Activated CD8-positive, alpha-beta T cell treated with anti-CD3 and anti-CD28 coated beads, Interleukin-2, amount 10 ng/mL, durations not matched to agents 7 days and 5 days (primary cell): ENCODE data around the gene CES5A. TPM values are rescaled to one million over a fixed set of nuclear protein-coding genes. Genes with fewer than 3 reads are reported as not detected.
"Not testable (repeated sequence)": the region's sequence is repeated elsewhere in the genome, so short reads cannot be mapped to it uniquely, and the experiment has no call there.

Experiments
- ATAC-seq: fragments of 150-1000 bp; cut with Tn5 transposase; one replicate; pipeline ENCODE4 v1.10.0; 2021; ENCODE audit warnings: moderate library complexity
- CTCF ChIA-PET: fragments of 350-600 bp; sonication (Branson Sonifier 250); formaldehyde crosslinking; loops from one replicate; lab custom pipeline; 2021; ENCODE audit warnings: antibody characterized with exemption; lab: Charles Lee
- POLR2A ChIA-PET: fragments of 350-600 bp; sonication (Branson Sonifier 250); formaldehyde crosslinking; loops from one replicate; lab custom pipeline; 2021; ENCODE audit warnings: antibody characterized with exemption; lab: Charles Lee
- DNase-seq: peaks from one replicate; pipeline ENCODE4 v3.0.0-alpha.2; 2020
- H3K27ac Mint-ChIP-seq: one replicate; pipeline ENCODE4 v1.8.0; 2021; ENCODE audit warnings: mild to moderate bottlenecking, mixed read lengths
- H3K27me3 Mint-ChIP-seq: one replicate; pipeline ENCODE4 v1.8.0; 2021; ENCODE audit warnings: low read depth, mixed read lengths
- H3K36me3 Mint-ChIP-seq: one replicate; pipeline ENCODE4 v1.8.0; 2021; ENCODE audit warnings: low read depth, mixed read lengths
- H3K4me1 Mint-ChIP-seq: one replicate; pipeline ENCODE4 v1.8.0; 2021; ENCODE audit warnings: low read depth, mixed read lengths
- H3K4me3 Mint-ChIP-seq: one replicate; pipeline ENCODE4 v1.8.0; 2021; ENCODE audit warnings: mild to moderate bottlenecking, mixed read lengths
- H3K9me3 Mint-ChIP-seq: one replicate; pipeline ENCODE4 v1.8.0; 2022; ENCODE audit warnings: mixed read lengths; ENCODE audit not compliant: insufficient read depth
- total RNA-seq, 2 experiments: library from RNA; stranded (reverse); gene quantifications; one replicate each; pipeline ENCODE4 v1.2.3, GENCODE V29; 2021

CES5A gene
- total RNA-seq, 2 experiments from 2014 or later = not detected

DNA sequence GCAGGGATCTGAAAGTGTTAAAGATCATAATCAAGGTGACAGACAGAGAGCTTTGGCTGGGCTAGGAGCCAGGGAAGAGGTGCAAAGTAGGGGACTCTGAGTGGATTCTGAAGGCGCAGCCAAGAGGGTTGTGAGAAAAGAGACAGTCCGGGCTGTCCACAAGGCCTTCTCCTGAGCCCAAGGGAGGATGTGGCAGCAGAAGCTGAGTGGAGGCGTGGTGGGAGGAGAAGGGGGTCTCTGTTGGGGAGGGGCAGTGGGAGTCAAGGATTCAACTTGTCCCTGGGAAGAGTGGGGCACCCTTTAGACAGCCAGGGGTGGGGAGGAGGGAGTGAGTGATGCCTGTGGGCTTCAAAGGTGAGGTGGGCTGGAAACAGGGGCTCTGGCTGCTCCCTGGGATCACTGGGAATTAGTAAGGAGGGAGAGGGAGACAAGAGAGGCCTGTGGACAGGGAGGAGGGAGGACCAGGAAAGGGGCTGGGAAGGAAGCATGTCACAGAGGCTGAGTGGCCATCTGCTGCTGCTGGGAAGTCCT, 52.8 kb downstream of the CES5A start:
- no peaks in the 10 kb centered on the region for H3K4me1 Mint-ChIP-seq
- no peak overlapping the region for H3K4me3 Mint-ChIP-seq
- DNase-seq (no peak), ATAC-seq (no peak)
- H3K27me3 Mint-ChIP-seq = no peaks in the 10 kb centered on the region
- H3K27ac Mint-ChIP-seq = no peak overlapping the region
- ChIA-PET CTCF (no interaction called here), POLR2A (no interaction called here)
- H3K9me3 Mint-ChIP-seq = no peaks in the 10 kb centered on the region
- H3K36me3 Mint-ChIP-seq = no peaks in the 10 kb centered on the region

DNA sequence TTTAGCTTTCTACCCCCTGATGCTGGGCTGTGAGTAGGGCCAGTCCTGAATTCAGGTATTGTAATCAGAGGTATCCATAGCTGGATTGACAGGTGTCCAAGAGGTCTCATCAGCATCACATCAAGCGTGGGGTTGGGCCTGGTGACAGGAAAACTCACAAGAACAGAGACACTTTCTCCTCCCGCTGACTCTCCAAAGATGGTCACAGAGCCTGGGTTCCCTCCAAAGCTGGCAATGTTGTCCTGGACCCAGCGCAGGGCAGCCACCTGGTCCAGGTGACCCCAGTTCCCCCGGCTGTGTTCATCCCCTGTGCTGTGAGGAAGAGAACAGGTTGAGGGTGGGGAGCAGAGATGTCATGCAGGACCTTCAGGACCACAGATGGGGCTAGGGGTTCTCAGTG, 54.0 kb downstream of the CES5A start:
- DNase-seq (no peak), ATAC-seq (no peak)
- Mint-ChIP-seq H3K4me1 (no peaks in the 10 kb centered on the region), H3K36me3 (no peaks in the 10 kb centered on the region), H3K9me3 (no peaks in the 10 kb centered on the region), H3K27ac (no peak overlapping the region), H3K4me3 (no peak overlapping the region), H3K27me3 (no peaks in the 10 kb centered on the region)
- ChIA-PET POLR2A (no interaction called here), CTCF (no interaction called here)

DNA sequence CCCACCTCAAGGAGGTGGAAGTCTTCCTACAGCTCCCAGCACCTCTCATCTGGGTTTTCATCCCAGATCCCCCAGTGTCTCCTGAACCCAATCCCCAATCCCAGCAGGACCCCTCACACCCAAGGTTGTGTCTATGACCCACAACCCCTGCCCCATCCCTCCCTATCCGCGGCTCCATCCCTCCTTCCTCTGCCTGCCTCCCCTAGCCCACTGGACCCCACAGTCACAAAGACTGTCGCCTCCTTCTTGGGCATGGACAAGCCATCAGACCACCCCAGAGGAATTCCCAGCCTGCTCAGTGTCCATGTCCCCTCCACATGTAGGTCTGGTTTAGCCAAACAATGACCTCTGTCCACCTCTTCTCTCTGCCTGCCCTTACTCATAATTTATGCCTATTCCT, 54.6 kb downstream of the CES5A start:
- CTCF ChIA-PET = no interaction called here
- Mint-ChIP-seq H3K4me1 (no peaks in the 10 kb centered on the region), H3K36me3 (no peaks in the 10 kb centered on the region), H3K4me3 (no peak overlapping the region), H3K27ac (no peak overlapping the region), H3K9me3 (no peaks in the 10 kb centered on the region), H3K27me3 (no peaks in the 10 kb centered on the region)
- ATAC-seq (no peak), DNase-seq (no peak)
- POLR2A ChIA-PET = no interaction called here

DNA sequence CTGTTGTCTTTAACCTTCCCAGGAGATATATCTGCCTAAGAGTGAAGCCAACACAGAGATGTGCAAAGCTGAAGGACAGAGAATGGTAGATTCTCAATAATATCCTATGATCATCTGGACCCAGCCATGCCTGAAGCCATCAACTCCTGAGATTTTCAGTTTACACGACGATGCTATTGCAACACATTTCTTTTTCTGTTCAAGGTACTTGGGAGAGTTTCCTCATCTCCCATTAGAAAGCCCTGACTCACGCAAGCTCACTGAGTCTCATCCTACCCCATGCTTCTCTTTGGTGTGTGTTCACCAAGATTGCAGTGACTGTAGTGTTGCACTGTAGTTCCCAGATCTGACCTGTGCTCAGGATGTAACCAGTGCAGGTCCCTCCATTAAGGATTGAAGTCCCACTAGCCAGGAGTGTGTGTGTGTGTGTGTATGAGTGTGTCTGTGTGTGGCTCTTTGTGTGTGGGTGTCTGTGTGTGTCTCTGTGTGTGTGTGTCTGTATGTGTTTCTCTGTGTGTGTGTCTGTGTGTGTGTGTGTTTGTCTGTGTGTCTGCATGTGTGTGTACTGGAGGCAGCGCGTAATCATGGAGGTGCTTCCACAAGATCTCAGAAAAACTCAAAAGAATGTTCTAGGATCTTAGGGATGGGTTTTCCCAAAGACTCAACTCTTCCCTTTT, 57.8 kb downstream of the CES5A start:
- no peak overlapping the region for H3K27ac Mint-ChIP-seq
- ATAC-seq = no peak
- no peaks in the 10 kb centered on the region for H3K4me1 Mint-ChIP-seq
- ChIA-PET POLR2A (no interaction called here), CTCF (no interaction called here)
- no peak overlapping the region for H3K4me3 Mint-ChIP-seq
- H3K27me3 Mint-ChIP-seq = no peaks in the 10 kb centered on the region
- no peaks in the 10 kb centered on the region for H3K36me3 Mint-ChIP-seq
- no peak for DNase-seq
- H3K9me3 Mint-ChIP-seq = no peaks in the 10 kb centered on the region

DNA sequence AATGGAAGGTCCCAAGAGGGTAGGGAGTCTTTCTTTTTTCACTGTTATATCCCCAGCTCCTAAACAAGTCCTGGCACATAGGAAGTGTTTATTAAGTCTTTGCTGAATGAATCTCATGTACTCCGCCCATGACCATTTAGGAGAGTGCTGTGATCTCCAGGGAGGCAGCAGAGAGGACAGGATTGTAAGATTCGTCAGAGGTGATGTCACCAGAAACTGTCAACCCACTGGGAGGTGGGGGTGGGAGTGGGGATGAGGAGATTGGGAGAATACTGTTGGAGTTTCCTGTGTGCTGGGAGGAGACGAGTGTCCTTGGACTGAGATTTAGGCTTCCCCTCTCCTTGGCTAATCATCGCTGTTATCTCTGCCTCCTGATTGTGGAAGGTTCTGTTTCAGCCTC, 59.0 kb downstream of the CES5A start:
- CTCF ChIA-PET, H3K9me3 Mint-ChIP-seq, ATAC-seq, POLR2A ChIA-PET, H3K27me3 Mint-ChIP-seq, H3K27ac Mint-ChIP-seq, H3K4me1 Mint-ChIP-seq, H3K36me3 Mint-ChIP-seq, H3K4me3 Mint-ChIP-seq, DNase-seq: not testable (repeated sequence)

DNA sequence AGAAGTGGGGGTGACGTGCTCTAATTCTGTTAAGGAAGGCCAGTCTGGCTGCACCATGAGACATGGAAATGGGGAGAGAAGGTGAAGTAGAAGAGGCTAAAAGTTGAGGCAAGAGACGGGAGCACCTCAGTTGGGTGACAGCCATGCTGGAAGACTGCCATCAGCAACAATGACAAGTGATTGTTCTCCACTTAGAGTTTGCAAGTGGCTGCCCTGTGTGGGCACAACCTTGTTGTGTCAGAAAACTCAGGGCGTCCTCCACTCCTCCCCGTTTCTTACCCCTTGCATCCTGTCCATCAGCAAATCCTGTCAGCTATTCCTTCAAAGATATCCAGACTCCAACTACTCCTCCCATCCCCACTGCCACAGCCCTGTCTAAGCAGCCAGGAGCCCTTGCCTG, 59.9 kb downstream of the CES5A start:
- ChIA-PET CTCF (no interaction called here), POLR2A (no interaction called here)
- Mint-ChIP-seq H3K4me3 (no peak overlapping the region), H3K4me1 (no peaks in the 10 kb centered on the region), H3K36me3 (no peaks in the 10 kb centered on the region), H3K9me3 (no peaks in the 10 kb centered on the region), H3K27ac (no peak overlapping the region), H3K27me3 (no peaks in the 10 kb centered on the region)
- ATAC-seq (no peak), DNase-seq (no peak)

DNA sequence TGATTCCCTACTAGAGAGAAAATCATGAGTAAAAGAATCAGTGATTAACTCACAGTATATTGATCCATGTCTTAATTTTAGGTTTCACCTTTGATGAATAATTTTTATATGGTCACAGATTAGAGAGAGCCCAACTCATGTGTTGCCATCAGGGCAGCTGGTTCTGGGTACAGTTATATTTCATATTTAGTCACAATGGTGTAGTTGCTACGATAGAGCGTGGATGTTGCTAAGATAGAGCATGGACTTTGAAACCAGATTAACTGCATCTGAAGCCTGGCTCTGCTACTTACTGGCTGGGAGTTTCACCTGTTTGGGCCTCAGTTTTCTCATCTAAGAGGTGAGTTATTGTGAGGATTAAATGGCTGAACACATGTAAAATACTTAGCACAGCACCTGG, 61.0 kb downstream of the CES5A start:
- ATAC-seq, H3K27ac Mint-ChIP-seq, H3K4me1 Mint-ChIP-seq, CTCF ChIA-PET, H3K36me3 Mint-ChIP-seq, H3K9me3 Mint-ChIP-seq, POLR2A ChIA-PET, H3K4me3 Mint-ChIP-seq, DNase-seq, H3K27me3 Mint-ChIP-seq: not testable (repeated sequence)

DNA sequence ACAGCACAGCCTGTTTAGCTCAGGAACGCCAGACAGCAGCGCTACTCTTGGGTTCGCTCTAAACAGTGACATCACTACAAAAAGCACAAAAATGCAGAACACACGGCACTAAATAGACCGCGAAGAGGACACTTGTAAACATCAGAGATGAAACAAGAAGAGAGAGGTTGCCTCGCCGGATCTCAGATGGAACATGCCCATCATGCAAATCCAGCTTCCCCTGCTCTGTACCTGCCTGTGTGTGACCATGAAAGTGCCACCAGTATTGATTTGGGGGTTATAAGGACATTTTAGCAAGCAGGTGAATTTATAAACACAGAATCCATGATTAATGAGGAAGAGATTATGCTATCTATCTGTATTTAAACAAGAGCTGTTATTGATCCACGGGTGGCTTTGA, 61.4 kb downstream of the CES5A start:
- H3K9me3 Mint-ChIP-seq, H3K4me1 Mint-ChIP-seq, POLR2A ChIA-PET, H3K4me3 Mint-ChIP-seq, DNase-seq, ATAC-seq, H3K36me3 Mint-ChIP-seq, H3K27ac Mint-ChIP-seq, CTCF ChIA-PET, H3K27me3 Mint-ChIP-seq: not testable (repeated sequence)

DNA sequence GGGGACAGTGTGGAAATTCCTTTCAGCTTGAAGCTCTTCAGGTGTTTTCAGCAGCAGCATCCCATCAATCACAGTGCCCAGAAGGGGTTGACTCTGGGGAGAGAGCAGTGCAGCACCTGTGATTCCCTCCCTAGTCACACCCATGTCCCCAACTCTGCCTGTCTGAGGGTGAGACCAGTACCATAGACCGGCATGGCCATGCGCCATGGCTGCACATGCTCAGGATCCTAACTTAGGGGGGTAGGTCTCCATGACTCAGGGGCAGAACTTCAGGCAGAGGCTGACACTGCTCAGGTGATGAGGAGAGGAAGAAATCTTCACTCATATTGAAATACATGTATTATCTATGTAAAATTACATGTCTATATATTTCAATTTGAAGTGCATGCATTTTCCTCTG, 62.2 kb downstream of the CES5A start:
- H3K4me3 Mint-ChIP-seq = no peak overlapping the region
- H3K27me3 Mint-ChIP-seq = no peaks in the 10 kb centered on the region
- ChIA-PET CTCF (no interaction called here), POLR2A (no interaction called here)
- no peaks in the 10 kb centered on the region for H3K36me3 Mint-ChIP-seq
- no peak overlapping the region for H3K27ac Mint-ChIP-seq
- no peaks in the 10 kb centered on the region for H3K4me1 Mint-ChIP-seq
- DNase-seq = no peak
- no peaks in the 10 kb centered on the region for H3K9me3 Mint-ChIP-seq
- no peak for ATAC-seq

DNA sequence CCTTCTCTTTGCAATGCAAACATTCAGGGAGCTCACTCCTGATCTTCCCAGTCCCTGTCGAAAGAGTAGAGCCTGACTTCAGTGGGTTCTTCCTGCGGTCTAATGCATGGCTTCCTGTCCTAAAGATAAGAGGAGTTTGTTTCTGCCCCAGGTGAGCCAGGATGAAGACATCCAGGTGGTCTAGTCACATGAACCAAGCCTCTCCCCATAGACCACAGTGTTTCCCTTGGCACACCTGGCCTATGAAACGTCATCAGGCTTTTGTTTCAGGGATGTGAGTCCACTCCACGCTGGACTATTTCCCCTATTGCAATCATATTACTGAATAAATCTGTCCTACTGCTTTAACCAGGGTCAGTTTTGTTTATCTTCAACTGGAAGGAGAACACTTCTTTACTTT, 63.4 kb downstream of the CES5A start:
- ATAC-seq (no peak), DNase-seq (no peak)
- POLR2A ChIA-PET = no interaction called here
- CTCF ChIA-PET = no interaction called here
- H3K27me3 Mint-ChIP-seq = no peaks in the 10 kb centered on the region
- H3K27ac Mint-ChIP-seq = no peak overlapping the region
- no peaks in the 10 kb centered on the region for H3K9me3 Mint-ChIP-seq
- H3K36me3 Mint-ChIP-seq = no peaks in the 10 kb centered on the region
- H3K4me1 Mint-ChIP-seq = no peaks in the 10 kb centered on the region
- H3K4me3 Mint-ChIP-seq = no peak overlapping the region

DNA sequence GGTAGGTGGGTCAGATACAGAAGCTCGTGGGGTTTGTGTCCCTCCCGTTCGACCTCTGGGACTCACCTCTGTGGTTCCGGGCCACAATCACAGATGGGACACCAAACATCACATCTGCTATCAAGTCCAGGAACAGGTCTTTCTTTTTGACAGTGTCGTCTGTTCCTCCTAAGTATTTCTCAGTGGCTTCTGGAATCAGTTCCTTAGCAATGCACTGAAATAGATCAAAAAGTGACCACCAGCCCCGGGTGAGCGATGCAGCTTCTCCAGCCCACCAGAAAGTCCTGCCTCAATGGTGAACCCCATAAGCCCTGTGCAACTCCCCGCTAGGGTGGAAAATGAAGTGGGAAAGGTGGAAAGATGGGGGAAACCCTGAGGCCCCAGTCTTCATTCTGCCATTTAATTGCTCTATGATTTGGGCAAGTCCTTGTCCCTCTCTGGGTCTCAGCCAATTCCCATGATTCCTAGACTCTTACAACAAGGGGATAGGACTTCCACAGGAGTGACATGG, 64.7 kb downstream of the CES5A start:
- ChIA-PET POLR2A (no interaction called here), CTCF (no interaction called here)
- H3K4me3 Mint-ChIP-seq = no peak overlapping the region
- H3K27me3 Mint-ChIP-seq = no peaks in the 10 kb centered on the region
- no peak overlapping the region for H3K27ac Mint-ChIP-seq
- no peak for DNase-seq
- no peaks in the 10 kb centered on the region for H3K36me3 Mint-ChIP-seq
- no peaks in the 10 kb centered on the region for H3K4me1 Mint-ChIP-seq
- ATAC-seq = no peak
- H3K9me3 Mint-ChIP-seq = no peaks in the 10 kb centered on the region

- Mint-ChIP-seq H3K36me3 (no peaks in the 10 kb centered on the region), H3K27ac (no peak overlapping the region), H3K4me1 (no peaks in the 10 kb centered on the region), H3K4me3 (no peak overlapping the region), H3K9me3 (no peaks in the 10 kb centered on the region), H3K27me3 (no peaks in the 10 kb centered on the region)
- CTCF ChIA-PET = no interaction called here
- POLR2A ChIA-PET = no interaction called here
- ATAC-seq = no peak
- no peak for DNase-seq
Observed at GRCh38 chr16:55809851-55810250, 65.3 kb downstream of the CES5A start.

- ChIA-PET POLR2A (no interaction called here), CTCF (no interaction called here)
Observed at GRCh38 chr16:55809386-55809785, 65.8 kb downstream of the CES5A start.

More at GRCh38 chr16:55809386-55809785, 65.8 kb downstream of the CES5A start:
- no peak overlapping the region for H3K4me3 Mint-ChIP-seq
- no peak overlapping the region for H3K27ac Mint-ChIP-seq
- no peaks in the 10 kb centered on the region for H3K9me3 Mint-ChIP-seq
- DNase-seq (no peak), ATAC-seq (no peak)
- H3K4me1 Mint-ChIP-seq = no peaks in the 10 kb centered on the region
- no peaks in the 10 kb centered on the region for H3K36me3 Mint-ChIP-seq
- no peaks in the 10 kb centered on the region for H3K27me3 Mint-ChIP-seq
